DMS 273 (cell line): Measurements from ENCODE around the gene CORO2B.

Source experiments
- DNase-seq: peaks from one replicate; lab custom pipeline; 2025; ENCODE audit not compliant: unreplicated experiment; lab: John Stamatoyannopoulos, UW

CORO2B gene

GRCh38 chr15:68765602-68766368 lies 187.0 kb downstream of the CORO2B start:
- DNase-seq, result no peak

GRCh38 chr15:68767833-68768232 lies 189.0 kb downstream of the CORO2B start:
- no peak for DNase-seq

GRCh38 chr15:68768321-68768720 lies 189.5 kb downstream of the CORO2B start:
- DNase-seq, result no peak

- DNase-seq, result no peak
Measured at GRCh38 chr15:68769702-68770101, 190.9 kb downstream of the CORO2B start.

DNA sequence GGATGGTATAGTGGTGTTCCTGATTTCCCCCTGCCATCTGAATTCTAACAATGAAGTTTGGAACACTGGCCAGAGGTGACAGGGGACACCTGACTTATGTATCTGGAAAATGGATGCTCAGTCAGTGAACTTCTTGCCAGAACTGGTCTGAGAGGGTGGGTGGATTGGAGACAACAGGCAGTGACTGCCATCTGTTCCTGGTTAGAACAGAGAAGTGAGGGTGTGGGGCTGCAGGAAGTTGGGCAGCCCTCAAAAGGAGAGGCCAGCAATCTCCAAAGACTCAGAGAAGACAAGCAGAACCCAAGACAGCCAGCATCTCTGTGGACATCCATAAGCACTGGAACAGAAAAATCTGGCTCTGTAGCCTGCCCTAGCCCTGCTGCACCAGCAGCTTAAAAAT lies 191.4 kb downstream of the CORO2B start:
- DNase-seq, result peak; percentile 32

DNA sequence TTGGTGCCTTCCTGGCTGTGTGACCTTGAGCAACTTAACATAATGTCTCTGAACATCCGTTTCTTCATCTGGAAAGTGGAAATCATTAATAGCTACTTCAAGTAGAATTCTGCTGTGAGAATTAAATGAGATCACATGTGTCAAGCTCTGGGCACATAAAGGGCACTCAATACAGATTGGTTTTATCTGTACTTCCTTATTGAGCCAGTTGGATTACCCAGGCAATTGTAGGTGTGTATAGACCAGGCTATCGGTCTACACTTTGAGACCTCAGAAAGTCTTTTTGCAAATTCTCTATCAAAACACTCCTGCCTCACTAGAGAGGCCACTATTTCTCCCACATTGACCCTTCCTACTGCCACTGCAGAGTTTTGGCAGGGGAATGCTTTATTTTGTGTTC lies 194.2 kb downstream of the CORO2B start:
- DNase-seq, result no peak

DNA sequence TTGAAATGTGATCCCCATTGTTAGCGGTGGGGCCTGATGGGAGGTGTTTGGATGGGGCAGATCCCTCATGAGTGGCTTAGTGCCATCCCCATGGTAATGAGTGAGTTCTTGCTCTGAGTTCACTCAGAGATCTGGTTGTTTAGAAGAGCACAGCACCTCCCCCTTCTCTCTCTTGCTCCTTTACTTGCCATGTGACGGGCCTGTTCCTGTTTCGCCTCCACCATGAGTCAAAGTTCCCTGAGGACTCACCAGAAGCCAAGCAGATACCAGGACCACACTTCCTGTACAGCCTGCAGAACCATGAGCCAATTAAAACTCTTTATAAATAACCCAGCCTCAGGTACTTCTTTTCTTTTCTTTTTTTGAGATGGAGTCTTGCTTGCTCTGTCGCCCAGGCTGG lies 195.3 kb downstream of the CORO2B start:
- no peak for DNase-seq

DNA sequence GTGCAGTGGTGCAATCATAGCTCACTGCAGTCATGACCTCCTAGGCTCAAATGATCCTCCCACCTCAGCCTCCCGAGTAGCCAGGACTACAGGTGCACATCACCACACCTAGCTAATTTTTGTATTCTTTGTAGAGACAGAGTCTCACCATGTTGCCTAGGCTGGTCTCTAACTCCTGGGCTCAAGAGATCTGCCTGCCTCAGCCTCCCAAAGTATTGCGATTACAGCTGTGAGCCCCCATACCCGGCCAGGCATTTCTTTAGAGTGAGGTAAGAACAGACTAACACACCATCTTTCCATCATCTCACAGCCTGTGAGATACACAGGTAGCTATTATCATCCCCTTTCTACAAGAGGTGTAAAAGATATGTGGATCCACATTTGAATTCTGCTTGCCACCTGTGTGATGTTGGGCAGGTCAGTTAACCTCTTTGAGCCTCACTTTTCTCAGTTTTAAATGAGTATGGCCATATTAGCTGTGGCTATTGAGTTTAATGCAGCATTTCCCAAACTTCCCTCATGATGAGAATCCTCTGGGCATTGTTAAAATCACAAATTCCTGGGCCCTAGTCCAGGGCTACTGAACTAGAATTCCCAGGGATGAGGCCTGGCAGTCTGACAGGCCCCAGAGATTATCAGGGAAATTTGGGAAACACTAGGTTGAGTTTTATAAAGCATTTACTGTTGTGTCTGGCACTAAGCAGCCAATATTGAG lies 195.9 kb downstream of the CORO2B start:
- DNase-seq, result no peak

DNA sequence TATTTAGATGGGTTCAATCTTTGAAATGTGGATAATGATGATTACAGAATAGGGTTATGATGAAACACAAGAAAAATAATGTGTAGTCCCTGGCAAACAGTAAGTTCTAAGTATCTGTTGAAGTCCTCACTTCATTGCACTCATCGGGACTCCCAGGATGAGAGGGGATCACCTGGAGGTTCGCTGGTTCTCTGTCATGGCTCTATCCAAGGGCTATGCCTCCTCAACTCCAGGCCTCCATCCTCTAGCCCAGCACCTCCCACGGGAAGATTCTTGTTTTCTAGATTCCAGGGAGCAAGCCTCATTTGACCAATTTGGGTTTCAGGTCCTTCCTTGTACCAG lies 196.4 kb downstream of the CORO2B start:
- DNase-seq, result no peak

DNA sequence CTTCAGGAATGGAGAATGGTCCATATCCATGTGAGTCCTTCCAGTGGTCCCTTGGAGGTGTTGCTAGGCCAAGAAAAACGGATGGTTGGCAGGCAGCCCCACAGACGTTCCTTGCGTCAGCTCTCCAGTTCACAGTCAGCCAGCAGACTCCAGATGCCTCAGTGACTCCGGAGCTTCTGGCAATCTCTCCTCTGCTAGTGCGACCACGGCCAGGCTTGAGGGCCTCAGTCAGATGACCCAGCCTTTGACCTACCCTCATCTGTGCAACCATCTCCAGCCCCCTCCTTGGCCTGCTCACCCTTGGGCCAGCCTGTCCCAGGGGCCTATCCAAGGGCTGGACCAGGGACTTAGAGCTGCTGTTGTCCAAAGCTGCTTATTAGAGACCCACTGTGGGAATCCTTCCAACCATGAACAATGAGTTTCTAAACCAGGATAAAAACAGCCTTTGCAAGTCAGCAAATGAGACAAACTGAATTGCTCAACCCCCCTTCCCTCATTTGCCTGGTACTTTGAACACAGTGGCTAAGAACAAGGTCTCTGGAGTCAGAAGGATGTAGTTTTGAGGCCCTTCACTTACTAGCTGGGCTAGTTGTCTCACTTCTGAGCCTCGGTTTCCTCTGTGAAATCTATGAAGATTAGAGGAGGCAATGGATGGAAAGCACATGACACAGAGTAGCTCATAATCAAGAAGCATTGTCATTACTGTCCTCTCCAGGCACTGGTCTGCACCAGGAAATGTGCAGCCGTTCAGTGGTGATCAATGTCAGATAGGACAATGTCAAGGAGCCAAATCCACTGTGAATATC lies 197.1 kb downstream of the CORO2B start:
- DNase-seq, result peak; percentile 27

GRCh38 chr15:68776477-68777270 lies 197.9 kb downstream of the CORO2B start:
- peak; percentile 32 for DNase-seq
